OCI-LY7 (cell line): ENCODE data around the gene NPB. TPM values are rescaled to one million over a fixed set of nuclear protein-coding genes. Genes with fewer than 3 reads are reported as not detected.

Experiments
- BruUV-seq: library from RNA; stranded (reverse); fragments of 400-500 nt; replicated peaks from 2 replicates; lab custom pipeline; 2021; lab: Mats Ljungman, UMichigan
- CTCF ChIA-PET: fragments of 300-600 bp; sonication (Branson Sonifier 250); formaldehyde crosslinking; loops from one replicate; lab custom pipeline; 2022; ENCODE audit warnings: antibody characterized with exemption; ENCODE audit not compliant: unreplicated experiment; lab: Charles Lee
- POLR2A ChIA-PET: fragments of 300-600 bp; sonication (Branson Sonifier 250); formaldehyde crosslinking; loops from one replicate; lab custom pipeline; 2022; ENCODE audit warnings: antibody characterized with exemption; lab: Charles Lee
- DNase-seq: peaks from one replicate; pipeline ENCODE4 v3.0.0-alpha.2; 2015; ENCODE audit warnings: low spot score
- H2AFZ ChIP-seq: fragments of 200-600 bp; sonication (generic), shearing (Covaris generic); 2 replicates; pipeline ENCODE4 v1.6.1; 2014; ENCODE audit warnings: mild to moderate bottlenecking, antibody characterized with exemption, low read length, moderate library complexity
- H3K27ac ChIP-seq: fragments of 200-600 bp; sonication (generic); 2 replicates; pipeline ENCODE4 v1.5.1; 2014; ENCODE audit warnings: mixed run types, low read depth, mild to moderate bottlenecking, moderate library complexity, low read length, inconsistent platforms; ENCODE audit not compliant: poor library complexity, severe bottlenecking
- H3K36me3 ChIP-seq: fragments of 200-600 bp; sonication (generic); 2 replicates; pipeline ENCODE4 v1.6.1; 2014; ENCODE audit warnings: mild to moderate bottlenecking, antibody characterized with exemption, low read length, moderate library complexity, mixed read lengths; ENCODE audit not compliant: insufficient read depth
- H3K4me1 ChIP-seq: fragments of 200-600 bp; sonication (generic); 2 replicates; pipeline ENCODE4 v1.5.1; 2014; ENCODE audit warnings: mild to moderate bottlenecking, low read length; ENCODE audit not compliant: insufficient read depth, poor library complexity, severe bottlenecking
- H3K4me2 ChIP-seq: fragments of 200-600 bp; sonication (generic); 2 replicates; pipeline ENCODE4 v1.6.1; 2014; ENCODE audit warnings: mild to moderate bottlenecking, low read length
- H3K4me3 ChIP-seq: fragments of 200-600 bp; sonication (generic); 2 replicates; pipeline ENCODE4 v1.5.1; 2014; ENCODE audit warnings: mild to moderate bottlenecking, low read depth, low read length; ENCODE audit not compliant: poor library complexity, severe bottlenecking
- H3K79me2 ChIP-seq: fragments of 200-600 bp; sonication (generic); 2 replicates; pipeline ENCODE4 v1.6.1; 2016; ENCODE audit warnings: low read depth, mild to moderate bottlenecking, low read length, moderate library complexity, mixed read lengths; ENCODE audit not compliant: insufficient read depth
- H3K9me2 ChIP-seq: fragments of 200-600 bp; sonication (generic); 2 replicates; pipeline ENCODE4 v1.6.1; 2016; ENCODE audit warnings: mild to moderate bottlenecking, low read length, mixed read lengths; ENCODE audit not compliant: insufficient read depth
- H3K9me3 ChIP-seq: fragments of 200-600 bp; sonication (generic); 2 replicates; pipeline ENCODE4 v1.6.1; 2014; ENCODE audit warnings: mild to moderate bottlenecking, mixed run types, low read length, mixed read lengths
- H4K20me1 ChIP-seq: fragments of 200-600 bp; sonication (generic); 2 replicates; pipeline ENCODE4 v1.6.1; 2014; ENCODE audit warnings: mild to moderate bottlenecking, antibody characterized with exemption, low read length, moderate library complexity, mixed read lengths; ENCODE audit not compliant: insufficient read depth
- CTCF ChIP-seq: fragments of 200-600 bp; sonication (generic); conservative IDR thresholded peaks from 2 replicates; pipeline ENCODE4 v1.5.1; 2014; ENCODE audit warnings: mild to moderate bottlenecking, antibody characterized with exemption, low read length, moderate library complexity, mixed read lengths
- EZH2phosphoT487 ChIP-seq: fragments of 200-600 bp; sonication (generic); IDR thresholded peaks from 2 replicates; pipeline ENCODE4 v1.6.1; 2018; ENCODE audit warnings: low read depth, borderline replicate concordance, mild to moderate bottlenecking, mixed run types, antibody characterized with exemption, low read length, moderate library complexity, mixed read lengths
- intact Hi-C: fragments of 100-400 bp; cut with micrococcal nuclease; formaldehyde crosslinking; loops from one replicate; pipeline ENCODE4 v1.10.0; 2022; ENCODE audit not compliant: unreplicated experiment
- total RNA-seq, 2 experiments: library from RNA; depleted of rRNA in 1 of 2; stranded (reverse); fragments of >200 nt in 1 of 2; shearing (Covaris generic) in 1 of 2; gene quantifications; 2 replicates each; pipeline ENCODE4 v1.2.3, GENCODE V29; 2014 to 2022

The NPB gene
- total RNA-seq, 2 experiments from 2014 or later: 2.8 to 3.2 TPM

- ChIA-PET CTCF (interaction anchor here (0.6 kb wide), 1 partner anchor 160 kb away, joined by 3 read pairs; no protein-coding TSS in a partner anchor), POLR2A (interaction anchor here (1.5 kb wide), 1 partner anchor 32 kb away, joined by 4 read pairs; no protein-coding TSS in a partner anchor)
- H3K9me3 ChIP-seq: no peaks in the 10 kb centered on the region
- intact Hi-C loops: loop anchor here (1.0 kb wide), 1 partner anchor 238 kb away; the partner anchor contains the start of gene FASN
- peaks cover 57% of the 10 kb centered on the region for H3K79me2 ChIP-seq
- peak within 1 kb of the TSS; percentile 68 for H3K27ac ChIP-seq
- peak within 1 kb of the TSS; percentile 95 for H3K4me2 ChIP-seq
- peaks cover 71% of the 10 kb centered on the region for H3K36me3 ChIP-seq
- H3K4me1 ChIP-seq: peaks cover 44% of the 10 kb centered on the region
- peaks cover 19% of the 10 kb centered on the region; the same call in 1 of the 2 replicates for H4K20me1 ChIP-seq
- peak within 1 kb of the TSS; percentile 89 for H3K4me3 ChIP-seq
- TF ChIP-seq CTCF: no peak
- no peaks in the 10 kb centered on the region for H3K9me2 ChIP-seq
- peak within 1 kb of the TSS; percentile 5; the same call in 1 of the 2 replicates for H2AFZ ChIP-seq
- no TSS peak for BruUV-seq
- peak; percentile 30 for DNase-seq
These were observed 41.9 kb upstream of the NPB start, which contains the start of gene P4HB for GRCh38 chr17:81859906-81860755. TSS of gene P4HB (minus strand) at chr17:81860535. CDS start at chr17:81860471, 64 bp downstream.

GRCh38 chr17:81860756-81861568 lies 41.1 kb upstream of the NPB start:
- POLR2A ChIA-PET: no interaction called here
- Histone ChIP-seq H3K27ac (peak overlapping the region; percentile 68), H3K4me3 (peak overlapping the region; percentile 77)

More at GRCh38 chr17:81860756-81861568, 41.1 kb upstream of the NPB start:
- DNase-seq: peak; percentile 100
- peaks cover 19% of the 10 kb centered on the region; the same call in 1 of the 2 replicates for H4K20me1 ChIP-seq
- H3K36me3 ChIP-seq: peaks cover 71% of the 10 kb centered on the region
- TSS peak; percentile 70 for BruUV-seq
- H3K4me1 ChIP-seq: peaks cover 44% of the 10 kb centered on the region
- TF ChIP-seq EZH2phosphoT487: no peak
- no peak for TF ChIP-seq CTCF
- CTCF ChIA-PET: no interaction called here
- intact Hi-C loops: loop anchor here (1.0 kb wide), 2 partner anchors 28 to 237 kb away; partner anchors contain the start of genes FASN and MCRIP1
- H3K4me2 ChIP-seq: peak overlapping the region; percentile 85
- peaks cover 57% of the 10 kb centered on the region for H3K79me2 ChIP-seq
- no peak overlapping the region for H2AFZ ChIP-seq
- no peaks in the 10 kb centered on the region for H3K9me3 ChIP-seq
- H3K9me2 ChIP-seq: no peaks in the 10 kb centered on the region
